Subcutaneous adipose tissue (tissue), 4 donors: ENCODE measurements around the gene SLC4A4. TPM values are rescaled to one million over a fixed set of nuclear protein-coding genes. Genes with fewer than 3 reads are reported as not detected.

Experiments used
- CTCF ChIP-seq: fragments of 450-650 bp; IDR thresholded peaks from one replicate; pipeline ENCODE4 v1.5.1; 2016; ENCODE audit warnings: low read depth, mild to moderate bottlenecking, control low read depth, antibody characterized with exemption, moderate library complexity
- total RNA-seq, 4 donors: library from RNA; depleted of rRNA; stranded (reverse); fragments of >200 nt; gene quantifications; one replicate each; pipeline ENCODE4 v1.1.0, GENCODE V29; 2016

Gene SLC4A4
- total RNA-seq, 4 donors from 2014 or later: 0.68 to 18.6 (median 5.0) TPM

DNA sequence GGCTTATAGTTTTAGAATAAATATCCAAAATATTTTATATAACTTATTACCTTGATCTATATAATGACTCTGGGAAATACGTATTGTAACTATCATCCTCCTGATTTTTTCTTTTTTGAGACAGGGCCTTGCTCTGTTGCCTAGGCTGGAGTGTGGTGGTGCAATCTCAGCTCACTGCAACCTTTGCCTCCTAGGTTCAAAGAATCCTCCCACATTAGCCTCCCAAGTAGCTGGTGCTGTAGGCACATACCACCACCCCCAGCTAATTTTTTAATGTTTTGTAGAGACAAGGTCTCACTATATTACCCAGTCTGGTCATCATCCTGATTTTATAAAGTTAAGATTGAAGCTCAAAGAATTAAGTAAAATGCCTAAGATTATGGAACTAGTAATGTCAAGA lies 193.6 kb downstream of the SLC4A4 start:
- TF ChIP-seq CTCF: no peak

DNA sequence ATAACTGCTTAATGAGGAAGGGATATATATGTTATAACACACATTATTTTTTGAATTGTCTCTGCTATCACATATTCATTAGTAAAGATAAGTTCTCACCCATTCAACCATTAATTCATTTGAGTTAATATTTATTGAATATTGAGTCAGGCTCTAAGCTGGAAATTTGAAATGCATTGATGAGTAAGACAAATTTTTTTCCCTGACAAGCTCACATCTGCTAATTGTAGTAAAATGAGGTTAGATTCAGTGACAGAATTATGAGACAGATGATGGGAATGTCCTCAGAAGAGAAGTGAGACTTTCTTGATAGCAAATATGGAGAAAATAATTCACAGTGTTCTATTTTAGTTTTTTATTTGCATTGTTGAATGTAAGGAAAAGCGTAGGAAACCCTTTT lies 194.3 kb downstream of the SLC4A4 start:
- no peak for TF ChIP-seq CTCF

DNA sequence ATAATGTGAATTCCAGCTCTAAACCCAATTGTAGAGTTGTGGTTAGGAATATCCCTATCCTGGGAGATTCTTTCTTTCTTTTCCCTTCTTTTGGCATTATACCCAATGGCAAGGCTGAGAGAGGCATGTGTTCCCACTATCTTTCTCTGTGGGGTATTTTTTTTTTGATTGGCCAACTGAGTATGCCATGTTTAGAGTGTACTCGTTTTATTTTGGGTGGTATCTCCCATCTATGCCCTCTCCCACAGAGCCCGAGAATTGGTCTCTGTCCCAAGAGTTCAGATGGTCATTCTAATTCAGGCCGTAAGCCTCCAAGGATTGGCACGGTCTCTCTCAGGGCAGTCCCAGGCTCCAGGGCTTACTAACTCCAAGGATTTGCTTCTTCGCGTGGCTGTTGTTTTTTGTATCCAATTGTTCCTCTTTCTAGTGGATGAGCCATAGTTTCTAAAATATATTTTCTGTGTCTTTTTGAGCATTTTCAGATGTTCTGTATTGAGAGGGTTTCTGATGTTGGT lies 198.8 kb downstream of the SLC4A4 start:
- TF ChIP-seq CTCF: no peak

- no peak for TF ChIP-seq CTCF
Observed at GRCh38 chr4:71538528-71538927, 199.7 kb downstream of the SLC4A4 start.

GRCh38 chr4:71540749-71541269 lies 202.0 kb downstream of the SLC4A4 start:
- TF ChIP-seq CTCF: no peak

- no peak for TF ChIP-seq CTCF
Observed at GRCh38 chr4:71541541-71541940, 202.7 kb downstream of the SLC4A4 start.

DNA sequence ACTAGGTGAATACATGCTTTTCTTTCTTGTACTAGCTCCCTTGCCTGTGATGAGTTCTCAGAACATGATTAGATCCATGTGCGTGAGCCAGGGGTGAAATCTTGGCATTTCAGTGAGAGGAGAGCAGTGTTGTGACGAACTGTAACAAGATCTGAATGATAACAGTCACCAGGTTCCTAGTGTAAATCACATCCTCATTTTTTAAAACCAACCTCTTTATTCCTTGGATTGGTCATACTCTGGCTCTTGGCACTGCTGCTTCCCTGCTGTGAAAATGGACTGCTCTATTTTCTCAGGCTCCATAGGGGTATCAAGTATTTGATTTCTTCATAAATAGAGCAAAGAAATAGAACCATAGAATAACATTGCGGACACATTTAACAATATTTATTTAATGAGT lies 206.3 kb downstream of the SLC4A4 start:
- no peak for TF ChIP-seq CTCF
